ENCODE results near the gene PFN1. TPM values are rescaled to one million over a fixed set of nuclear protein-coding genes. Genes with fewer than 3 reads are reported as not detected.
"Not testable (repeated sequence)": the region's sequence is repeated elsewhere in the genome, so short reads cannot be mapped to it uniquely, and the experiment has no call there.

PFN1 gene
- total RNA-seq, 1 experiment from 2014 or later: 1,459 TPM

DNA sequence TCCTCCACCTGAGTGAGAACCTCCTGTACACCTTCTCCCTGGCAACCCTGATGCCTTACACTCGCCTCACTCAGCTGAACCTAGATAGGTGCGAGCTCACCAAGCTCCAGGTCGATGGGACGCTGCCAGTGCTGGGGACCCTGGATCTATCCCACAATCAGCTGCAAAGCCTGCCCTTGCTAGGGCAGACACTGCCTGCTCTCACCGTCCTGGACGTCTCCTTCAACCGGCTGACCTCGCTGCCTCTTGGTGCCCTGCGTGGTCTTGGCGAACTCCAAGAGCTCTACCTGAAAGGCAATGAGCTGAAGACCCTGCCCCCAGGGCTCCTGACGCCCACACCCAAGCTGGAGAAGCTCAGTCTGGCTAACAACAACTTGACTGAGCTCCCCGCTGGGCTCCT is 15.6 kb downstream of the PFN1 start:
- Histone ChIP-seq H3K9me3 (ENCODE audit: insufficient read depth, low read depth) (no peaks in the 10 kb centered on the region), H3K27ac (no peak overlapping the region), H3K4me2 (no peak overlapping the region), H3K27me3 (ENCODE audit: insufficient read depth, low read depth) (no peaks in the 10 kb centered on the region), H3K36me3 (ENCODE audit: low read depth) (peaks cover 5% of the 10 kb centered on the region; the same call in 1 of the 2 replicates), H2AFZ (no peak overlapping the region), H3F3A (ENCODE audit: insufficient read depth, low read depth) (peaks cover 13% of the 10 kb centered on the region), H4K20me1 (ENCODE audit: insufficient read depth) (no peaks in the 10 kb centered on the region), H3K9me2 (ENCODE audit: insufficient read depth) (no peaks in the 10 kb centered on the region), H3K4me3 (no peak overlapping the region), H3K4me1 (replicated peaks; ENCODE audit: insufficient read depth) (peaks cover 10% of the 10 kb centered on the region), H3K79me2 (ENCODE audit: low read depth) (peaks cover 1% of the 10 kb centered on the region)
- TF ChIP-seq EZH2 (IDR thresholded peaks at IDR 0.05; ENCODE audit: low read depth): no peak
- TF ChIP-seq, protein P1, sequence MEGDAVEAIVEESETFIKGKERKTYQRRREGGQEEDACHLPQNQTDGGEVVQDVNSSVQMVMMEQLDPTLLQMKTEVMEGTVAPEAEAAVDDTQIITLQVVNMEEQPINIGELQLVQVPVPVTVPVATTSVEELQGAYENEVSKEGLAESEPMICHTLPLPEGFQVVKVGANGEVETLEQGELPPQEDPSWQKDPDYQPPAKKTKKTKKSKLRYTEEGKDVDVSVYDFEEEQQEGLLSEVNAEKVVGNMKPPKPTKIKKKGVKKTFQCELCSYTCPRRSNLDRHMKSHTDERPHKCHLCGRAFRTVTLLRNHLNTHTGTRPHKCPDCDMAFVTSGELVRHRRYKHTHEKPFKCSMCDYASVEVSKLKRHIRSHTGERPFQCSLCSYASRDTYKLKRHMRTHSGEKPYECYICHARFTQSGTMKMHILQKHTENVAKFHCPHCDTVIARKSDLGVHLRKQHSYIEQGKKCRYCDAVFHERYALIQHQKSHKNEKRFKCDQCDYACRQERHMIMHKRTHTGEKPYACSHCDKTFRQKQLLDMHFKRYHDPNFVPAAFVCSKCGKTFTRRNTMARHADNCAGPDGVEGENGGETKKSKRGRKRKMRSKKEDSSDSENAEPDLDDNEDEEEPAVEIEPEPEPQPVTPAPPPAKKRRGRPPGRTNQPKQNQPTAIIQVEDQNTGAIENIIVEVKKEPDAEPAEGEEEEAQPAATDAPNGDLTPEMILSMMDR (conservative IDR thresholded peaks at IDR 0.05): no peak
- ChIA-PET POLR2A (ENCODE audit: unreplicated experiment) (no interaction called here), CTCF (no interaction called here)
- intact Hi-C loops (cut with micrococcal nuclease; ENCODE audit: unreplicated experiment): no loop called here
- no TSS peak for BruUV-seq (replicated peaks)
- no peak for DNase-seq

DNA sequence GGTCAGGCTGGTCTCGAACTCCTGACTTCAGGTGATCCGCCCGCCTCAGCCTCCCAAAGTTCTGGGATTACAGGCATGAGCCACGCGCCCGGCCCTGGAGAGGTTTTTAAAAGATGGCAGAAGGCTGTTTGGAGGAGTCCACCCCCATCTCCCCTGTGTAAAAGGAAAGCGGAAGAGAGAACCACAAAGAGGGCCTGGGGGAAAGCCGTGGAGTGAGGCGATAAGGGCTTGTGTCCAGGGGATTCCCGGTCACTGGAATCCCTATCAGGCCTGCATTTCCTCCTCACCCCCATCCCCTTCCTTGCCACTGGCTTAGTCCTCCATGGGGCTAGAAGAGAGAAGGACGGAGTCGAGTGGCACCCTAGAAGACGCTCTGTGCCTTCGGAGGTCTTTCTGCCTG is 16.4 kb downstream of the PFN1 start, which contains the start of gene GP1BA:
Gene GP1BA, plus strand, starts transcription at position 315 of the 400 bp plus-strand sequence. CDS start 328 bp downstream, outside the sequence.
- Histone ChIP-seq H2AFZ (no peak within 1 kb of the TSS), H3K9me3 (ENCODE audit: insufficient read depth, low read depth) (no peaks in the 10 kb centered on the region), H3K4me1 (replicated peaks; ENCODE audit: insufficient read depth) (peaks cover 10% of the 10 kb centered on the region), H3K27ac (no peak within 1 kb of the TSS), H4K20me1 (ENCODE audit: insufficient read depth) (no peaks in the 10 kb centered on the region), H3K36me3 (ENCODE audit: low read depth) (no peaks in the 10 kb centered on the region), H3K4me3 (no peak within 1 kb of the TSS), H3F3A (ENCODE audit: insufficient read depth, low read depth) (peaks cover 13% of the 10 kb centered on the region; the same call in 1 of the 2 replicates), H3K79me2 (ENCODE audit: low read depth) (no peaks in the 10 kb centered on the region), H3K9me2 (ENCODE audit: insufficient read depth) (no peaks in the 10 kb centered on the region), H3K4me2 (no peak within 1 kb of the TSS), H3K27me3 (ENCODE audit: insufficient read depth, low read depth) (no peaks in the 10 kb centered on the region)
- DNase-seq: no peak
- TF ChIP-seq, protein P1 (conservative IDR thresholded peaks at IDR 0.05): no peak
- no peak for TF ChIP-seq EZH2 (IDR thresholded peaks at IDR 0.05; ENCODE audit: low read depth)
- BruUV-seq (replicated peaks): no TSS peak
- ChIA-PET CTCF (no interaction called here), POLR2A (ENCODE audit: unreplicated experiment) (no interaction called here)
- intact Hi-C loops (cut with micrococcal nuclease; ENCODE audit: unreplicated experiment): no loop called here

DNA sequence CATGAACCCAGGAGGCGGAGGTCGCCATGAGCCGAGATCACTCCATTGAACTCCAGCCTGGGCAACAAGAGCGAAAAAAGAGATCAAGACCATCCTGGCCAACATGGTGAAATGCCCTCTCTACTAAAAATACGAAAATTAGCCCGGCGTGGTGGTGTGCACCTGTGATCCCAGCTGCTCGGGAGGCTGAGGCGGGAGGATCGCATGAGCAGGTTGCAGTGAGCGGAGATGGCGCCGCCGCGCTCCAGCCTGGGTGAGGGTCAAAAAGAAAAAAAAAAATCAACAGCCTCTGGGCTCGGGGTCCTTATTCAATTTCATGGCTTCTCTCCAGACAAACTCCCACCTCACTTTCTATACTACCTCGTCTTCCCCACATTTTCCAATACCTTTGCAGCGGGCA is 19.4 kb downstream of the PFN1 start:
- intact Hi-C loops (cut with micrococcal nuclease; ENCODE audit: unreplicated experiment): no loop called here
- H3K79me2 ChIP-seq (ENCODE audit: low read depth): no peaks in the 10 kb centered on the region
- H2AFZ ChIP-seq: no peak overlapping the region
- peaks cover 1% of the 10 kb centered on the region for H3K4me1 ChIP-seq (replicated peaks; ENCODE audit: insufficient read depth)
- H3K9me2 ChIP-seq (ENCODE audit: insufficient read depth): no peaks in the 10 kb centered on the region
- no peaks in the 10 kb centered on the region for H3K9me3 ChIP-seq (ENCODE audit: insufficient read depth, low read depth)
- no peak overlapping the region for H3K4me2 ChIP-seq
- CTCF ChIA-PET: no interaction called here
- H3K27me3 ChIP-seq (ENCODE audit: insufficient read depth, low read depth): no peaks in the 10 kb centered on the region
- POLR2A ChIA-PET (ENCODE audit: unreplicated experiment): no interaction called here
- no peak for DNase-seq
- no peaks in the 10 kb centered on the region for H3K36me3 ChIP-seq (ENCODE audit: low read depth)
- no peak for TF ChIP-seq EZH2 (IDR thresholded peaks at IDR 0.05; ENCODE audit: low read depth)
- TF ChIP-seq, protein P1 (conservative IDR thresholded peaks at IDR 0.05): no peak
- BruUV-seq (replicated peaks): no TSS peak
- H3K4me3 ChIP-seq: no peak overlapping the region
- H3F3A ChIP-seq (ENCODE audit: insufficient read depth, low read depth): peaks cover under 1% of the 10 kb centered on the region; the same call in 1 of the 2 replicates
- no peak overlapping the region for H3K27ac ChIP-seq
- no peaks in the 10 kb centered on the region for H4K20me1 ChIP-seq (ENCODE audit: insufficient read depth)

DNA sequence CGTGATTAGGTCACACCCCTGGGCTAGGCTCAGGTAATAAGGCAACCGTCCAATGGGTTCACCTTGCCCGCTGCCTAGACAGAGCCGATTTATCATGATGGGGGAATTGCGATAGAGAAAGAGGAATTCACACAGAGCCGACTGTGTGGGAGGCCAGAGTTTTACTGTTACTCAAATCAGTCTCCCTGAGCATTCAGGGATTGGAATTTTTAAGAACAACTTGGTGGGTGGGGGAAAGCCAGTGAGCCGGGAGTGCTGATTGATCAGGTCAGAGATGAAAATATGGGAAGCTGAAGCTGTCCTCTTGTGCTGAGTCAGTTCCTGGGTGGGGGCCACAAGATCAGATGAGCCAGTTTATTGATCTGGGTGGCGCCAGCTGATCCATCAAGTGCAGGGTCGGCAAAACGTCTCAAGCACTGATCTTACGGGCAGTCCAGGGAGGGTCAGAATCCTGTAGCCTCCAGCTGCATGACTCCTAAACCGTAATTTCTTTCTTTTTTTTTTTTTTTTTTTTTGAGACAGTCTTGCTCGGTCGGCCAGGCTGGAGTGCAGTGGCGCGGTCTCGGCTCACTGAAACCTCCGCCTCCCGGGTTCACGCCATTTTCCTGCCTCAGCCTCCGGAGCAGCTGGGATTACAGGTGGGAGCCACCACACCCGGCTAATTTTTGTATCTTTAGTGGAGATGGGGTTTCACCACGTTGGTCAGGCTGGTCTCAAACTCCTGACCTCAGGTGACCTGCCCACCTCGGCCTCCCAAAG is 21.6 kb downstream of the PFN1 start:
- H3K4me2 ChIP-seq; H4K20me1 ChIP-seq (ENCODE audit: insufficient read depth); H3K27me3 ChIP-seq (ENCODE audit: insufficient read depth, low read depth); H3F3A ChIP-seq (ENCODE audit: insufficient read depth, low read depth); BruUV-seq (replicated peaks); DNase-seq; H3K9me2 ChIP-seq (ENCODE audit: insufficient read depth); CTCF ChIA-PET; H3K4me3 ChIP-seq; intact Hi-C loops (cut with micrococcal nuclease; ENCODE audit: unreplicated experiment); H3K4me1 ChIP-seq (replicated peaks; ENCODE audit: insufficient read depth); H3K79me2 ChIP-seq (ENCODE audit: low read depth); H2AFZ ChIP-seq; H3K36me3 ChIP-seq (ENCODE audit: low read depth); H3K9me3 ChIP-seq (ENCODE audit: insufficient read depth, low read depth); H3K27ac ChIP-seq: not testable (repeated sequence)
- POLR2A ChIA-PET (ENCODE audit: unreplicated experiment): interaction anchor here (0.5 kb wide), 1 partner anchor 24 kb away, joined by 4 read pairs; the partner anchor contains the start of gene ENO3

Data from PC-9 (cell line).